Astrocyte (in vitro differentiated cells and primary cell): ENCODE measurements around the gene PRRC2B.

ENCODE experiments used
- EZH2 ChIP-seq: IDR thresholded peaks from 2 replicates; pipeline ENCODE4 v1.6.1; 2012; ENCODE audit warnings: mild to moderate bottlenecking, low read length, inconsistent platforms; ENCODE audit not compliant: insufficient read depth
- TF ChIP-seq, protein P1 (sequence below): IDR thresholded peaks from 2 replicates; pipeline ENCODE4 v1.5.1; 2011; ENCODE audit warnings: low read depth, mild to moderate bottlenecking, inconsistent platforms, low read length, moderate library complexity; ENCODE audit not compliant: insufficient read depth

DNA sequence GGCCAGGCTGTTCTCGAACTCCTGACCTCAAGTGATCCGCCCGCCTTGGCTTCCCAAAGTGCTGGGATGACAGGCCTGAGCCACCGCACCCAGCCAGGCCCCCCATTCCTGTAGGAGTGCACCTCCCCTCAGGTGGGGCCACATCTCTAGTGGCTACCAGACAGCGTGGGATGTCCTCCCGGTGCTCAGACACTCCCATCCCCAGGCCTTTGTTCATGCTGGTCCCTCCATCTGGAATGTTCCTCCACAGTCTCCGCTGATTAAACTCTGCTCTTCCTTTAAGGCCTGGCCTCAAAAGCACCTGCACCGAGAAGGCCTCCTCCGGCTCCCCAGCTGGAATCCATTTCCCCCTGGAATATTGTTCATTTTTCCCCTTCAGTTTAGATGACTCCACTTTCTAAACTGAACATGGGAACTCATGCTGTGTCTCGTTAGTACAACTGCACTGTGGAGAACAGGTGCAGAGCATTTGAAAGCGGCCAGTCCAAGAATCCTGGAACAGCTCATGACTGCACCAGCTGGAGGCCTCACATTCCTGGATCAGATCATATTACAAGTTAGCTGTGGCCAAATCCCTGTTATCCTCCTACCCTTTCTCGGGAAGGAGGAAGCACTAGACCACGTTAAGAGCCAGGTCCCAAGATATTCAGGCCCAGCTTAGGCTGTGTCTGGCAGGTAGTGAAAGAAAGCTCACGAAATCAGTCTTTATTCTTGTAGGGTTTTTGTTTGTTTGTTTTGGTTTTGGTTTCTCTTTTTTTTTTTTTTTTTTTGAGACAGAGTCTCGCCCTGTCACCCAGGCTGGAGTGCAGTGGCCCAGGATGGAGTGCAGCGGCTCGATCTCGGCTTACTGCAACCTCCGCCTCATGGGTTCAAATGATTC, 10.8 kb upstream of the PRRC2B start:
- TF ChIP-seq, protein P1, sequence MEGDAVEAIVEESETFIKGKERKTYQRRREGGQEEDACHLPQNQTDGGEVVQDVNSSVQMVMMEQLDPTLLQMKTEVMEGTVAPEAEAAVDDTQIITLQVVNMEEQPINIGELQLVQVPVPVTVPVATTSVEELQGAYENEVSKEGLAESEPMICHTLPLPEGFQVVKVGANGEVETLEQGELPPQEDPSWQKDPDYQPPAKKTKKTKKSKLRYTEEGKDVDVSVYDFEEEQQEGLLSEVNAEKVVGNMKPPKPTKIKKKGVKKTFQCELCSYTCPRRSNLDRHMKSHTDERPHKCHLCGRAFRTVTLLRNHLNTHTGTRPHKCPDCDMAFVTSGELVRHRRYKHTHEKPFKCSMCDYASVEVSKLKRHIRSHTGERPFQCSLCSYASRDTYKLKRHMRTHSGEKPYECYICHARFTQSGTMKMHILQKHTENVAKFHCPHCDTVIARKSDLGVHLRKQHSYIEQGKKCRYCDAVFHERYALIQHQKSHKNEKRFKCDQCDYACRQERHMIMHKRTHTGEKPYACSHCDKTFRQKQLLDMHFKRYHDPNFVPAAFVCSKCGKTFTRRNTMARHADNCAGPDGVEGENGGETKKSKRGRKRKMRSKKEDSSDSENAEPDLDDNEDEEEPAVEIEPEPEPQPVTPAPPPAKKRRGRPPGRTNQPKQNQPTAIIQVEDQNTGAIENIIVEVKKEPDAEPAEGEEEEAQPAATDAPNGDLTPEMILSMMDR: no peak
- no peak for TF ChIP-seq EZH2
